Measurements from ENCODE around the gene USP38.

The USP38 gene

DNA sequence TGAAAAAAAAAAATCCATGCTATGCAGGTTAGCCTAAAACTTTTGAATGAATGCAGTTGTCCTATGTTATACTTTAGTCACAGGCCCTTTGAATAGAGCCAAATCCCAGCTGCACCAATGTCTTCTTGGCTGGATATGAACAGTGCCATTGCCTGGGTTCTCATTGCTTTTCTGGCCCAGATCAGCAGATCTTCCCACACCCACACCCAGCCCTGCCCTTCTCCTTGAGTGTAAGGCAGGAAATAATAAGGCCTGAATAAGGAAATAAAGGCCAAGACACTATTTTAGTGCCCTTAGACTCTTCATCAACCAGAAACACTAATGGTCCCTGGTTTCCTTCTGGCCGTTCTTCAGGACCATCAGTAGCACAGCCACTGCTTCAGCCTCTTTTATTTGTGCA lies 66.6 kb downstream of the USP38 start:
- H3K79me2 ChIP-seq (ENCODE audit: insufficient read depth, low read length), result no peaks in the 10 kb centered on the region
- no peak overlapping the region for H3K9ac ChIP-seq (ENCODE audit: low read depth, low read length)
- TF ChIP-seq, protein P1, sequence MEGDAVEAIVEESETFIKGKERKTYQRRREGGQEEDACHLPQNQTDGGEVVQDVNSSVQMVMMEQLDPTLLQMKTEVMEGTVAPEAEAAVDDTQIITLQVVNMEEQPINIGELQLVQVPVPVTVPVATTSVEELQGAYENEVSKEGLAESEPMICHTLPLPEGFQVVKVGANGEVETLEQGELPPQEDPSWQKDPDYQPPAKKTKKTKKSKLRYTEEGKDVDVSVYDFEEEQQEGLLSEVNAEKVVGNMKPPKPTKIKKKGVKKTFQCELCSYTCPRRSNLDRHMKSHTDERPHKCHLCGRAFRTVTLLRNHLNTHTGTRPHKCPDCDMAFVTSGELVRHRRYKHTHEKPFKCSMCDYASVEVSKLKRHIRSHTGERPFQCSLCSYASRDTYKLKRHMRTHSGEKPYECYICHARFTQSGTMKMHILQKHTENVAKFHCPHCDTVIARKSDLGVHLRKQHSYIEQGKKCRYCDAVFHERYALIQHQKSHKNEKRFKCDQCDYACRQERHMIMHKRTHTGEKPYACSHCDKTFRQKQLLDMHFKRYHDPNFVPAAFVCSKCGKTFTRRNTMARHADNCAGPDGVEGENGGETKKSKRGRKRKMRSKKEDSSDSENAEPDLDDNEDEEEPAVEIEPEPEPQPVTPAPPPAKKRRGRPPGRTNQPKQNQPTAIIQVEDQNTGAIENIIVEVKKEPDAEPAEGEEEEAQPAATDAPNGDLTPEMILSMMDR (IDR thresholded peaks at IDR 0.05; ENCODE audit: borderline replicate concordance, extremely low read depth, low read length, poor library complexity, severe bottlenecking), result no peak
- TF ChIP-seq EZH2 (IDR thresholded peaks at IDR 0.05; ENCODE audit: borderline replicate concordance, low read depth, low read length, severe bottlenecking), result no peak
- no peak overlapping the region for H2AFZ ChIP-seq (ENCODE audit: low read depth, low read length)
- H3K36me3 ChIP-seq (ENCODE audit: insufficient read depth, low read length), result no peaks in the 10 kb centered on the region
- H3K4me3 ChIP-seq (ENCODE audit: low read depth in 1 of 2, low read length in 2 of 2), result no peak overlapping the region
- no peak overlapping the region for H3K27ac ChIP-seq (ENCODE audit: low read length)
- no peaks in the 10 kb centered on the region for H3K27me3 ChIP-seq (ENCODE audit: insufficient read depth, low read length, poor library complexity)
- H3K4me2 ChIP-seq (ENCODE audit: insufficient read depth, low read length), result no peak overlapping the region
- H3K9me3 ChIP-seq (ENCODE audit: insufficient read depth, low read length, severe bottlenecking), result no peaks in the 10 kb centered on the region
- ATAC-seq (ENCODE audit: insufficient read depth, low read depth), result no peak
- no peaks in the 10 kb centered on the region for H3K4me1 ChIP-seq (ENCODE audit: insufficient read depth, low read length)
- no peaks in the 10 kb centered on the region for H4K20me1 ChIP-seq (ENCODE audit: insufficient read depth, low read length)
- no peak for DNase-seq

DNA sequence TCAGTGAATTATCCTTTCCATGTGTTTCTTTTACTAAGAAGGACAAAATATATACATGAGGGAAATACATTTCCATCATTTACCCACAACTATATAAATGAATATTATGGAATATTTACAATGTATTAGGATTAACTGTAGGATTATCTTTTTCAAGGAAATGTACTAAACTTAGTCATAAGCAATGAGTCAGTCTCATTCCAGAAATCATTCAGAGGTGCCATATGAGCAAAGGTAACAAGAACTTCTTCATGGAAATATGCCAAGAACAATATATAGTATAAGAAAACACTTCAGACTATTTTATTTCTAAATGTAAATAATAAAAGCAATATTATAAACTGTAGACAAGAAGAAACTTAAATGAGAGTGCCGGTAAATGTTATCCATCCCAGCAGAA lies 67.1 kb downstream of the USP38 start:
- no peak for TF ChIP-seq EZH2 (IDR thresholded peaks at IDR 0.05; ENCODE audit: borderline replicate concordance, low read depth, low read length, severe bottlenecking)
- TF ChIP-seq, protein P1 (IDR thresholded peaks at IDR 0.05; ENCODE audit: borderline replicate concordance, extremely low read depth, low read length, poor library complexity, severe bottlenecking), result no peak
- H2AFZ ChIP-seq (ENCODE audit: low read depth, low read length), result no peak overlapping the region
- DNase-seq, result no peak
- H3K27ac ChIP-seq (ENCODE audit: low read length), result no peak overlapping the region
- no peaks in the 10 kb centered on the region for H3K27me3 ChIP-seq (ENCODE audit: insufficient read depth, low read length, poor library complexity)
- no peaks in the 10 kb centered on the region for H4K20me1 ChIP-seq (ENCODE audit: insufficient read depth, low read length)
- no peak for ATAC-seq (ENCODE audit: insufficient read depth, low read depth)
- no peak overlapping the region for H3K9ac ChIP-seq (ENCODE audit: low read depth, low read length)
- no peak overlapping the region for H3K4me2 ChIP-seq (ENCODE audit: insufficient read depth, low read length)
- H3K4me1 ChIP-seq (ENCODE audit: insufficient read depth, low read length), result no peaks in the 10 kb centered on the region
- H3K4me3 ChIP-seq (ENCODE audit: low read depth in 1 of 2, low read length in 2 of 2), result no peak overlapping the region
- H3K36me3 ChIP-seq (ENCODE audit: insufficient read depth, low read length), result no peaks in the 10 kb centered on the region
- no peaks in the 10 kb centered on the region for H3K79me2 ChIP-seq (ENCODE audit: insufficient read depth, low read length)
- H3K9me3 ChIP-seq (ENCODE audit: insufficient read depth, low read length, severe bottlenecking), result no peaks in the 10 kb centered on the region

DNA sequence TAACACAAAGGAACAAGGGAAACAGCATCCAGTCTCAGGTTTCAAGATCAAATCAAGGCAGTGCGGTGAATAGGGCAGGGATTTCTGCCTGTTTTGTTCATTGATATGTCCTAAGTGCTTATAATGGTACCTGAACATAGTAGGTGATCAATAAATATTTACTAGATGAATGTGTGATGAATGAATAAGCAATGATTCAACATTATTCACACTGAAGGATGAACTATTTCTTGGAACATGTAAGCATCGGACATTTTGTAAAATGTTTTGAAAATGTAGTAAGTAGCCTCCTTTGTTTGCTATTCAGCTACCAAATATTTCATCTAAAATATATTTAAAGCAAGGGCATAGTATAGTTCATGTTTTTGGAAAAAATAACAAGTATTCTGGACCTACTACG lies 67.8 kb downstream of the USP38 start:
- no peak overlapping the region for H3K9ac ChIP-seq (ENCODE audit: low read depth, low read length)
- no peaks in the 10 kb centered on the region for H3K79me2 ChIP-seq (ENCODE audit: insufficient read depth, low read length)
- ATAC-seq (ENCODE audit: insufficient read depth, low read depth) (no peak), DNase-seq (no peak)
- no peak overlapping the region for H3K27ac ChIP-seq (ENCODE audit: low read length)
- H2AFZ ChIP-seq (ENCODE audit: low read depth, low read length), result no peak overlapping the region
- H3K9me3 ChIP-seq (ENCODE audit: insufficient read depth, low read length, severe bottlenecking), result no peaks in the 10 kb centered on the region
- H3K27me3 ChIP-seq (ENCODE audit: insufficient read depth, low read length, poor library complexity), result no peaks in the 10 kb centered on the region
- H4K20me1 ChIP-seq (ENCODE audit: insufficient read depth, low read length), result no peaks in the 10 kb centered on the region
- no peak overlapping the region for H3K4me2 ChIP-seq (ENCODE audit: insufficient read depth, low read length)
- H3K4me3 ChIP-seq (ENCODE audit: low read depth in 1 of 2, low read length in 2 of 2), result no peak overlapping the region
- TF ChIP-seq, protein P1 (IDR thresholded peaks at IDR 0.05; ENCODE audit: borderline replicate concordance, extremely low read depth, low read length, poor library complexity, severe bottlenecking), result no peak
- TF ChIP-seq EZH2 (IDR thresholded peaks at IDR 0.05; ENCODE audit: borderline replicate concordance, low read depth, low read length, severe bottlenecking), result no peak
- H3K36me3 ChIP-seq (ENCODE audit: insufficient read depth, low read length), result no peaks in the 10 kb centered on the region
- no peaks in the 10 kb centered on the region for H3K4me1 ChIP-seq (ENCODE audit: insufficient read depth, low read length)

DNA sequence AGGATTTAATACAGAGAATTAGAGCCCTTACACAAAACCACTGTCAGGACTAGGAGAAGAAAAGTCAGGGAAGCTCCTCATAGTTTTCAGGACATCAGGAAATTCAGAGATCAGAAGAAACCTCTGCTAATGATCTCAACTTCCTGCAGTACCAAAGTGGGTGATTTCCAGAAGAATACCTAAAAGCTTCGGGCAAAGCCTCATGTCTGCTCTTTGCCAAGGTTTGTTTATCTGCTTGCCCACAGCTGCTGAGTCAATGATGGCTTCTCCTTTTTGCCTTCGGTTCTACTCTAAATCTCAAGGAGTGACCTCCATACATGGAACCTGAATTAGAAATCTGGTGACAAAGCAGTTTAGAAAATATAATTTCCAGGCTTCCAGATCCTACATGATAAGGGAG lies 68.4 kb downstream of the USP38 start:
- H3K9ac ChIP-seq (ENCODE audit: low read depth, low read length), result no peak overlapping the region
- ATAC-seq (ENCODE audit: insufficient read depth, low read depth) (no peak), DNase-seq (no peak)
- no peak overlapping the region for H3K4me2 ChIP-seq (ENCODE audit: insufficient read depth, low read length)
- H2AFZ ChIP-seq (ENCODE audit: low read depth, low read length), result no peak overlapping the region
- no peaks in the 10 kb centered on the region for H3K4me1 ChIP-seq (ENCODE audit: insufficient read depth, low read length)
- H3K79me2 ChIP-seq (ENCODE audit: insufficient read depth, low read length), result no peaks in the 10 kb centered on the region
- no peaks in the 10 kb centered on the region for H3K27me3 ChIP-seq (ENCODE audit: insufficient read depth, low read length, poor library complexity)
- no peak overlapping the region for H3K27ac ChIP-seq (ENCODE audit: low read length)
- no peaks in the 10 kb centered on the region for H4K20me1 ChIP-seq (ENCODE audit: insufficient read depth, low read length)
- H3K9me3 ChIP-seq (ENCODE audit: insufficient read depth, low read length, severe bottlenecking), result no peaks in the 10 kb centered on the region
- H3K36me3 ChIP-seq (ENCODE audit: insufficient read depth, low read length), result no peaks in the 10 kb centered on the region
- TF ChIP-seq, protein P1 (IDR thresholded peaks at IDR 0.05; ENCODE audit: borderline replicate concordance, extremely low read depth, low read length, poor library complexity, severe bottlenecking), result no peak
- TF ChIP-seq EZH2 (IDR thresholded peaks at IDR 0.05; ENCODE audit: borderline replicate concordance, low read depth, low read length, severe bottlenecking), result no peak
- no peak overlapping the region for H3K4me3 ChIP-seq (ENCODE audit: low read depth in 1 of 2, low read length in 2 of 2)
